T1000 (cell line): Measurements from ENCODE around the gene TCF19.
A peak's percentile ranks its signal among the peaks of the same experiment; 100 is the strongest.

Experiments
- DNase-seq: peaks from one replicate; lab custom pipeline; 2025; ENCODE audit warnings: mixed read lengths; lab: John Stamatoyannopoulos, UW

TCF19 gene

GRCh38 chr6:31128093-31128676 is 30.2 kb upstream of the TCF19 start:
- DNase-seq = no peak

- DNase-seq = no peak
Measured at GRCh38 chr6:31129130-31129529, 29.3 kb upstream of the TCF19 start.

GRCh38 chr6:31130751-31131150 is 27.6 kb upstream of the TCF19 start:
- DNase-seq = no peak

- no peak for DNase-seq
Measured at GRCh38 chr6:31131595-31131994, 26.8 kb upstream of the TCF19 start.

GRCh38 chr6:31132806-31133205 is 25.6 kb upstream of the TCF19 start:
- no peak for DNase-seq

- DNase-seq = no peak
Measured at GRCh38 chr6:31135710-31136109, 22.7 kb upstream of the TCF19 start.

- no peak for DNase-seq
Measured at GRCh38 chr6:31138982-31139381, 19.4 kb upstream of the TCF19 start, which contains the start of gene PSORS1C2. Gene PSORS1C2, minus strand, starts transcription at chr6:31139066. Its CDS starts 40 bp downstream, at chr6:31139026.

GRCh38 chr6:31139599-31139998 is 18.8 kb upstream of the TCF19 start:
- no peak for DNase-seq

GRCh38 chr6:31140643-31141042 is 17.7 kb upstream of the TCF19 start:
- no peak for DNase-seq

GRCh38 chr6:31142361-31142761 is 16.0 kb upstream of the TCF19 start:
- no peak for DNase-seq

GRCh38 chr6:31143148-31143547 is 15.2 kb upstream of the TCF19 start:
- peak; percentile 13 for DNase-seq

GRCh38 chr6:31144296-31144969 is 14.0 kb upstream of the TCF19 start:
- no peak for DNase-seq

- DNase-seq = no peak
Measured at GRCh38 chr6:31144970-31145340, 13.4 kb upstream of the TCF19 start.

- DNase-seq = no peak
Measured at GRCh38 chr6:31145386-31145785, 13.0 kb upstream of the TCF19 start.

- DNase-seq = no peak
Measured at GRCh38 chr6:31149827-31150447, 8.5 kb upstream of the TCF19 start.

- DNase-seq = no peak
Measured at GRCh38 chr6:31152781-31153180, 5.6 kb upstream of the TCF19 start.

- no peak for DNase-seq
Measured at GRCh38 chr6:31154436-31154835, 4.0 kb upstream of the TCF19 start.

- DNase-seq = no peak
Measured at GRCh38 chr6:31156641-31157040, 1.7 kb upstream of the TCF19 start.

GRCh38 chr6:31157513-31158139 is 763 bp upstream of the TCF19 start, which contains the start of gene CCHCR1:
Gene CCHCR1, minus strand, starts transcription at chr6:31157802. Its CDS starts 202 bp downstream, at chr6:31157600.
- no peak for DNase-seq

GRCh38 chr6:31158863-31159855 is 770 bp downstream of the TCF19 start:
- no peak for DNase-seq
